ENCODE results near the gene DNAH8.

Gene DNAH8

DNA sequence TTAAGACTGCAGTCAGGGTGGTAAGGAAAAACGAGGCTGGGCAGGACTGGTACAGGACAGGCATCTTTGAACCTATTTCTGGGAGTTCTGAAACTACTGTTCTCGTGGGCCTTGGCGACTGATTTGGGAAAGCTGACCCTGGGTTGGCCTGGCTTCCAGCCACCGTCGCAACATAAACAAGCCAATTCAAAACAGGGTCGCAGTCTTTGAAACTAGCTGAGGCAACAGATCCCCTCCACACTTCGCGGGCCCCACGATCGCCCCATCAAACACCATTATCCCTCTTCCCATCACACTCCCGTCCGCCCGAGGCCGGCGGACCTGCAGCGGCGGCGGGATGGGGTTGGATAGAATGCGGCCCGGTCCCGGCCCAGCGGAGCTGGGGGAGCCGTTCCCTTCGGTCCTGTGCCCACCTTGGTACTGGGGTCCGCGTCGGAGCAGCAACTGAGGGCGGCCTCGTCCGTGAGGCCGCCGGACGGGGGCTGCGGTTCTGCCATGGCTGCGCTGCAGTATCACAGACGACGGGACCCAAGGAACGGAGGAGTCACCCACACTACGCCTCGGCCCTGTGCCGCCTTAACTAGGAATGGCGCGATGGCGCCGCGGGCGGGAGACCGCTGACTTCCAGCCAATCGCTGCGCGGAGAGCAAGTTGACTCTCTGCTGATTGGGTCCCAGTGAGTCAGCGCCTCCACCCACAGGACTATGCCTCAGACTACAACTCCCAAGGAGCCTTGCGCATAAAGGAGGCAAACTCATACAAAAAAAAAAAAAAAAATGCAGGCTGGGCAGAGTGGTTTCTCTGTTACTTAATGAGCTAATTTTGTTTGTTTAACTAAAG is 12.3 kb upstream of the DNAH8 start, which contains the start of gene GLO1:
GLO1 (minus strand) TSS at position 588 of the 840 bp plus-strand sequence; CDS start at position 497, 91 bp downstream.
- Histone ChIP-seq H3K27ac (ENCODE audit: low read depth, low read length) (peak within 1 kb of the TSS; percentile 87), H3K4me1 (ENCODE audit: insufficient read depth, low read length) (no peaks in the 10 kb centered on the region), H3K9me3 (ENCODE audit: low read length) (no peaks in the 10 kb centered on the region), H3K36me3 (ENCODE audit: insufficient read depth, low read length) (no peaks in the 10 kb centered on the region), H3K27me3 (ENCODE audit: control insufficient read depth in 1 of 2, insufficient read depth in 2 of 2, low read length in 2 of 2) (no peaks in the 10 kb centered on the region), H3K9ac (ENCODE audit: low read length) (peak within 1 kb of the TSS; percentile 62), H3K4me3 (ENCODE audit: low read depth in 1 of 2, low read length in 2 of 2) (peak within 1 kb of the TSS; percentile 66 to 85)

DNA sequence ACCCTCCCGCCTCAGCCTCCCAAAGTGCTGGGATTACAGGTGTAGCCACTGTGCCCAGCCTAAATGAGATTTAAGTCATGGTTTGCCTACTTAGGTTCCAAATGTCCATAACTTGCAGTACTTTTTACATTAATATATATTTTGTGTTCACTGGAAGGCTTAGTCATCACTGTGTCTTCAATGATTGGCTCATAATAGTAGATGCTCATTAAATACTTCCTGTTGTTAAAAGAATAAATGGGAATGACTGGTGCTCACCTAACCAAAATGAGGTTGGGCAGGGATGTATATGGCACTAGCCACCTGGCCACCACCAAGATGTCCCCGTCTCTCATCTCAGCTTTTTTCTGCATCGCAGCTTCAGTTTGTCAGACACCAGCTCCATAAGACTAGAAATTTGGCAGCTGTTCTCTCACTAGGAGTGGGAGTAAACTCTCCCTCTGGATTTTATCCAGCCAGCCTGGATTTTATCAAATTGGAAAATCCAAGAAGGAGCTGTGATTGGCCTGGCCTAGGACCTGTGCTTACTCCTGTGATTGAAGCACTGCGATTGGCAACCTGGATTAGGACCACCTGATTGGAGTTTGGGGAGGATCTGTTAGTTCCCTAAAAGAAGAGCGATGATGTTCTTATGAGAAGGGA is 11.0 kb upstream of the DNAH8 start:
- Histone ChIP-seq H3K27ac (ENCODE audit: low read depth, low read length) (no peak overlapping the region), H3K27me3 (ENCODE audit: control insufficient read depth in 1 of 2, insufficient read depth in 2 of 2, low read length in 2 of 2) (no peaks in the 10 kb centered on the region), H3K4me3 (ENCODE audit: low read depth in 1 of 2, low read length in 2 of 2) (no peak overlapping the region), H3K9ac (ENCODE audit: low read length) (no peak overlapping the region), H3K9me3 (ENCODE audit: low read length) (no peaks in the 10 kb centered on the region), H3K36me3 (ENCODE audit: insufficient read depth, low read length) (no peaks in the 10 kb centered on the region), H3K4me1 (ENCODE audit: insufficient read depth, low read length) (no peaks in the 10 kb centered on the region)

DNA sequence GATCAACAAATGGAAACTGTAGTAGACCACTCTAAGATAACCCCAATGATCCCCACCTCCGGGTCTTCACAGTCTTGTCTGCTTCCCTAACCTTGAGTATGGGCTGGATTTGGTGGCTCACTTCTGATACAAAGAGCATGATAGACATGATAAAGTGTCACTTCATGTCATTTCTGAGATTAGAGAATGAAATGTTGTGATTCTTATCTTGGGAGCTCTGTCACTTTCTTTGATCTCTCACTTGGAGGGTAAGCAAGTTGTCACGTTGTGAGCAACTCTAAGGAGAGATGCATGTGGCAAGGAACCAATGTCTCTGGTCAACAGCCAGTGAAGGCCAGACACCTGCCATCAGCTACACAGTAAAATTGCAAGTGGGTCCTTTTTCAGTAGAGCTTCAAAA is 9.2 kb upstream of the DNAH8 start:
- Histone ChIP-seq H3K9ac (ENCODE audit: low read length) (no peak overlapping the region), H3K27ac (ENCODE audit: low read depth, low read length) (no peak overlapping the region), H3K4me3 (ENCODE audit: low read depth in 1 of 2, low read length in 2 of 2) (no peak overlapping the region), H3K9me3 (ENCODE audit: low read length) (no peaks in the 10 kb centered on the region), H3K36me3 (ENCODE audit: insufficient read depth, low read length) (no peaks in the 10 kb centered on the region), H3K27me3 (ENCODE audit: control insufficient read depth in 1 of 2, insufficient read depth in 2 of 2, low read length in 2 of 2) (no peaks in the 10 kb centered on the region), H3K4me1 (ENCODE audit: insufficient read depth, low read length) (no peaks in the 10 kb centered on the region)

DNA sequence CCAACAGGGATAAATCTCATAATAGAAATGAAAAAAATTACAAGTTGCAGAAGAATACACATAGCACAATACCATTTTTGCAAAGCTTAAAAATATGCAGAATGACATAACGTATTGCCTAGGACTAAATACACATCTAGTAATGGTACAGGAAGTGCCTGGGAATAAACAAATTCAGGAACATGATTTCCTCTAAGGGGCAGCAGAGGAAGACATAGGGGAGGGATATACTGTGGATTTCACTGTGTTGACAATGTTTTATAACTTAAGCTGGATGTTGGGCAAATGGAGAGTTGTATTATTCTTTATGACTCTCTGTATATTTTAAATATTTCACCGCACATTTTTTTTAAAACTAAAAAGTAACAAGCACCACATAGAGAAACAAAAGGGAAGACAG is 6.6 kb upstream of the DNAH8 start:
- Histone ChIP-seq H3K4me1 (ENCODE audit: insufficient read depth, low read length) (no peaks in the 10 kb centered on the region), H3K27me3 (ENCODE audit: control insufficient read depth in 1 of 2, insufficient read depth in 2 of 2, low read length in 2 of 2) (peaks cover 0 to under 1% of the 10 kb centered on the region in 2 donors), H3K27ac (ENCODE audit: low read depth, low read length) (no peak overlapping the region), H3K36me3 (ENCODE audit: insufficient read depth, low read length) (no peaks in the 10 kb centered on the region), H3K9ac (ENCODE audit: low read length) (no peak overlapping the region), H3K9me3 (ENCODE audit: low read length) (no peaks in the 10 kb centered on the region), H3K4me3 (ENCODE audit: low read depth in 1 of 2, low read length in 2 of 2) (no peak overlapping the region)

DNA sequence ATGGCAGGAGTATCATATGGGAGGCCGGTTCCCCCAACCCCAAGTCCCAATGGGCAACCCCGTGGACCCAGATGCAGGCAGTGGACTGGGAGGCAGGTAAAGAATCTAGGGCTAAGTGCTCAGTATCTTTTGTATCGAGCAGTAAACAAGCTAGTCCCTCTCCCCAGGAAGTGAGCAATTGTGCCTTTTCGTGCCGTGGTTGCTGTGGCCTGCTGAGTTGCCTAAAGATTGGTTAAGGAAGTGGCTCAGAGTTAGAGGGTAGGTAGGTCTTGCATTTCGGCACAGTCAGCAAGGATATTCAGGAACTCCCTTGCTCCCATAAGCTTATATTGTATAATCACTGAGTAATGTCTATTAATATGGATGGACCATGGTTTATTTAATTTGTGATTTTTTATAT is 1.3 kb upstream of the DNAH8 start:
- no peaks in the 10 kb centered on the region for H3K4me1 ChIP-seq (ENCODE audit: insufficient read depth, low read length)
- H3K36me3 ChIP-seq (ENCODE audit: insufficient read depth, low read length): no peaks in the 10 kb centered on the region
- no peak overlapping the region for H3K4me3 ChIP-seq (ENCODE audit: low read depth in 1 of 2, low read length in 2 of 2)
- no peaks in the 10 kb centered on the region for H3K9me3 ChIP-seq (ENCODE audit: low read length)
- H3K9ac ChIP-seq (ENCODE audit: low read length): no peak overlapping the region
- H3K27ac ChIP-seq (ENCODE audit: low read depth, low read length): no peak overlapping the region
- H3K27me3 ChIP-seq (ENCODE audit: control insufficient read depth in 1 of 2, insufficient read depth in 2 of 2, low read length in 2 of 2): peaks cover 11 to 24% of the 10 kb centered on the region in 2 donors

DNA sequence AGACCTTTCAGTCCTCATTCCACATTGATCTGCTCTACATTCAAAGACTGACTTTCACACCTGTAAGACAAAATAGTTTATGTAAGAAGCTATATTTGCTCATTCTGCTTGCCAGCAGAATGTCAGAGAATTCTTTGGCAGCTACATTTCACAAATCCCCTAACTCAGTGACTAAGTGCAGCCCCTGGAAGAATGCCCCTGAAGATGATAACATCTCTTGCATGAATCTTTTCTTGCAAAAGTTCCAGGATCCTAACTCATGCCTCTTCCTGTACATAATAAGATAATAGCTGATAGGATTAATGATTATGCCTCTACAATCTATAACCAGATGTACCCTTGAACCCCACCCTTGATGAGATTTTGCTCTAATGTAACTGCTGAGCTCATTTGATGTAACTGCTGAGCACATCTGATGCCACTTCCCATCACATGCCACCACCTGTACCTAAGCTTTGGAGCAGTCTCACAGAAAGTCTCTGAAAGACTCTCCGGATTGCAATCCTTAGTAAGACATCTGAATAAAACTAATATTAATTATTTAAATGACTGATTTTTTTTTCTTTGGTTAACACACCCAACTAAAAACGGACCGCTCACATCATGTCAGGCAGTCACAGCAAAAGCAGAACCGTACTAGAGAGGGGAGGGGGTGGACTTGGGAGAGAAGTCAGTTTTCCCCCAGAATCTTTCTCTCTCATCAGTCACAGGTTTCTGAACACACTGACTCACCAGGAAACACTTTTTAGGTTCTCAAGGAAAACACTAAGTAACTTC is 684 bp upstream of the DNAH8 start:
- H3K27ac ChIP-seq (ENCODE audit: low read depth, low read length): no peak overlapping the region
- no peak overlapping the region for H3K9ac ChIP-seq (ENCODE audit: low read length)
- no peak overlapping the region for H3K4me3 ChIP-seq (ENCODE audit: low read depth in 1 of 2, low read length in 2 of 2)
- H3K4me1 ChIP-seq (ENCODE audit: insufficient read depth, low read length): no peaks in the 10 kb centered on the region
- no peaks in the 10 kb centered on the region for H3K36me3 ChIP-seq (ENCODE audit: insufficient read depth, low read length)
- H3K27me3 ChIP-seq (ENCODE audit: control insufficient read depth in 1 of 2, insufficient read depth in 2 of 2, low read length in 2 of 2): peaks cover 11 to 24% of the 10 kb centered on the region in 2 donors
- no peaks in the 10 kb centered on the region for H3K9me3 ChIP-seq (ENCODE audit: low read length)

DNA sequence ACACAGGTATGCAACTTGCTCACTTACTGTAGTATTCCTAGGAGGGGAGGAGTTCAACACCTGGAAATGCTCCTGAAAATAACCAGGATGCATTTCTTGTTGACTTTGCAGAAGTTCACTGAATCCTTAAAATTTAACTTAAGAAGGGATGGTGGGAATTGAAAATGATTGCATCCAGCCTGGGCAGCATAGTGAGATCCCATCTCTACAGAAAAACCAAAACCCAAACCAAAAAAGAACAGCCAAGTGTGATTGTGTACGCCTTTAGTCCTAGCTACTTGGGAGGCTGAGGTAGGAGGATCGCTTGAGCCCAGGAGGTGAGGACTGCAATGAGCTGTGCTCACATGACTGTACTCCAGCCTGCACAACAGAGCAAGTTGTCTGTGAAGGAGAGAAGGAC is 1.7 kb downstream of the DNAH8 start:
- H3K9ac ChIP-seq (ENCODE audit: low read length): no peak overlapping the region
- no peak overlapping the region for H3K27ac ChIP-seq (ENCODE audit: low read depth, low read length)
- no peaks in the 10 kb centered on the region for H3K4me1 ChIP-seq (ENCODE audit: insufficient read depth, low read length)
- H3K36me3 ChIP-seq (ENCODE audit: insufficient read depth, low read length): no peaks in the 10 kb centered on the region
- no peaks in the 10 kb centered on the region for H3K9me3 ChIP-seq (ENCODE audit: low read length)
- H3K27me3 ChIP-seq (ENCODE audit: control insufficient read depth in 1 of 2, insufficient read depth in 2 of 2, low read length in 2 of 2): peaks cover 11 to 24% of the 10 kb centered on the region in 2 donors
- no peak overlapping the region for H3K4me3 ChIP-seq (ENCODE audit: low read depth in 1 of 2, low read length in 2 of 2)

DNA sequence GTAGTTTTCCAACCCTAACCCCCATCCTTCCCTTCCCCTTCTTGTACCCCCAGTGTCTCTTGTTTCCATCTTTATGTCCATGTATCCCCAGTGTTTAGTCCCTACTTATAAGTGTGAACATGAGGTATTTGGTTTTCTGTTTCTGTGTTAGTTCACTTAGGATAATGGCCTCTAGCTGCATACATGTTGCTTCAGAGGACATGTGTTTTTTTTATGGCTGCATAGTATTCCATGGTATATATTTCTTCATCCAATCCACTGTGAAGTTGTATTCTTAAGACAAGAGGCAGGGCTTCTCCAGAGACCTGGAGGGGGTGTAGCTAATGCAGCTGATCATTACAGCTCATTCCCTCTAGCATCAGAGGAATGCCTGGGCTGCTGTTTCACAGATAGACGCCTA is 4.2 kb downstream of the DNAH8 start:
- Histone ChIP-seq H3K4me3 (ENCODE audit: low read depth in 1 of 2, low read length in 2 of 2) (no peak overlapping the region), H3K4me1 (ENCODE audit: insufficient read depth, low read length) (no peaks in the 10 kb centered on the region), H3K36me3 (ENCODE audit: insufficient read depth, low read length) (no peaks in the 10 kb centered on the region), H3K27ac (ENCODE audit: low read depth, low read length) (no peak overlapping the region), H3K9me3 (ENCODE audit: low read length) (no peaks in the 10 kb centered on the region), H3K27me3 (ENCODE audit: control insufficient read depth in 1 of 2, insufficient read depth in 2 of 2, low read length in 2 of 2) (peaks cover 3 to 16% of the 10 kb centered on the region in 2 donors), H3K9ac (ENCODE audit: low read length) (no peak overlapping the region)

DNA sequence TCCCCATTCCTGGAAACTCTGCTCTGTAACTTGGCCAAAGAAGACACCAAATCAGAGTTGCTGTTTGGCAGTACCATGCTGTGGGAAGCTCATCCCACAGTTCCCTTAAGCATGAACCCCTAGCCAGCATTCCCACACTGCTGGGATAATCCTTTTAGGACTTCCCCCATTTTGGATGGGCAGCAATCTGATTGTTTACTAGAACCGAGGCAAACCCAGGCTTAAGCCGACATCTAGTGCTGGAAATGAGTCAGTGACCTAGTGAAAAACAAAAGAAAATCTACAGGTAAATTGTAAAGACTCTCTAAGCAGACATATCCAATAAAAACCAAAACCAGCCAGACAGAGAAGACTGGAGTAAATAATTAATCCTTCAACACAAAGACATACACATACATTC is 5.2 kb downstream of the DNAH8 start:
- peaks cover 0 to 6% of the 10 kb centered on the region in 2 donors for H3K27me3 ChIP-seq (ENCODE audit: control insufficient read depth in 1 of 2, insufficient read depth in 2 of 2, low read length in 2 of 2)
- H3K27ac ChIP-seq (ENCODE audit: low read depth, low read length): no peak overlapping the region
- no peaks in the 10 kb centered on the region for H3K36me3 ChIP-seq (ENCODE audit: insufficient read depth, low read length)
- H3K9me3 ChIP-seq (ENCODE audit: low read length): no peaks in the 10 kb centered on the region
- H3K4me1 ChIP-seq (ENCODE audit: insufficient read depth, low read length): no peaks in the 10 kb centered on the region
- H3K9ac ChIP-seq (ENCODE audit: low read length): no peak overlapping the region
- no peak overlapping the region for H3K4me3 ChIP-seq (ENCODE audit: low read depth in 1 of 2, low read length in 2 of 2)

DNA sequence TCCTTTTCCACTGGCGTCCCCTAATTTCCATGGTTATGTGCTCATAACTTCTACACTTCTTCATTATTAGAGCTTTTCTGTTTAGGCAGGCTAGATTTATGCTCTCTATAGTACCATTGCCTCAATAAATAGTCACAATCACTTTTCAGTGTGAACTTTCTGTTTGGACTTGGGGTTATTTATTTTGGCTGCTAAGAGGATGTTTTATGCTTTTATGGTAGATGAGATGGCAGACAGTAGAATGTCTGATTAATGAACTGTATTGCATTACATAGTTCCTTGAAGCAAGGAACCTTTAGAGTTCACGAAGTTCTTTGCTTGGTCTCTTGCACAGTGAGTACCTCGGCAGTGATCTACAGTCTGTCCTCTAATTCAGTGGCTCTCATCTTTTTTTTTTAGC is 6.9 kb downstream of the DNAH8 start:
- Histone ChIP-seq H3K4me3 (ENCODE audit: low read depth in 1 of 2, low read length in 2 of 2) (no peak overlapping the region), H3K27ac (ENCODE audit: low read depth, low read length) (no peak overlapping the region), H3K4me1 (ENCODE audit: insufficient read depth, low read length) (no peaks in the 10 kb centered on the region), H3K9me3 (ENCODE audit: low read length) (no peaks in the 10 kb centered on the region), H3K9ac (ENCODE audit: low read length) (no peak overlapping the region), H3K36me3 (ENCODE audit: insufficient read depth, low read length) (no peaks in the 10 kb centered on the region), H3K27me3 (ENCODE audit: control insufficient read depth in 1 of 2, insufficient read depth in 2 of 2, low read length in 2 of 2) (no peaks in the 10 kb centered on the region)

DNA sequence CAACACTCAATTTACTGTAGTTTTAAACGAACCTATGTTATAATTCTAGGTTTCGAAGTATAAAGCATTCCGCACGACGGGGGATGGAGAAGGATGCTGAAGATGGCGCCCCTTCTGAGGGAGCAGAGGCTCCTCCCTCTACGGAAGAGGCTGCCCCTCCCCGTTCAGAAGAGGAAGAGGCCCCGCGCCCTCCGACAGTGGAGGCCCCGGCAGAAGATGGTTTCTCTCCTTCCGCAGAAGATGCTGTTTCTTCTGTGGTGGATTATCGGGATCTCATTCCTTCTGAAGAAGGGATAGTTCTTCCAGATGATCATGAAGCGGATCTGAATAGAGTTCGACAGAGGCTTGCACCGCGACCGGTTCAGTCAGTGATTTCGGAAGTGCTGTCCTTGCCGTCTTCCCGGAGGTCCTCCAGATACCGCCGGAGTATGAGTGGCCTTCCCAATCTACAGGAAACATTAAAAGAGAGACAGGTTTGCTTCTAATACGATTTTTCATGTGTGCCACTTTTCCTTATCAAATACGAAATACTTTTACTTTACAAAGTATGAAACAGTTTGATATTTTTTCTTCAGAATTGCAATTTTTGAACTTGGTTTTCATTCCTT is 7.7 kb downstream of the DNAH8 start:
- H3K9ac ChIP-seq (ENCODE audit: low read length): no peak overlapping the region
- no peaks in the 10 kb centered on the region for H3K9me3 ChIP-seq (ENCODE audit: low read length)
- no peaks in the 10 kb centered on the region for H3K36me3 ChIP-seq (ENCODE audit: insufficient read depth, low read length)
- no peaks in the 10 kb centered on the region for H3K27me3 ChIP-seq (ENCODE audit: control insufficient read depth in 1 of 2, insufficient read depth in 2 of 2, low read length in 2 of 2)
- no peak overlapping the region for H3K4me3 ChIP-seq (ENCODE audit: low read depth in 1 of 2, low read length in 2 of 2)
- H3K4me1 ChIP-seq (ENCODE audit: insufficient read depth, low read length): no peaks in the 10 kb centered on the region
- H3K27ac ChIP-seq (ENCODE audit: low read depth, low read length): no peak overlapping the region

All from muscle layer of colon (tissue), 2 donors.